Fibroblast of lung (primary cell): ENCODE results near the gene MNT.

ENCODE experiments used
- EZH2 ChIP-seq: IDR thresholded peaks from 2 replicates; pipeline ENCODE4 v1.5.1; 2012; ENCODE audit warnings: low read length, control low read depth, mild to moderate bottlenecking; ENCODE audit errors: missing control alignments
- TF ChIP-seq, protein P1 (sequence below), 2 donors: IDR thresholded peaks in 1 of 2; conservative IDR thresholded peaks in 1 of 2; 1 replicate in 1 of 2; 2 replicates in 1 of 2; pipeline ENCODE4 v1.5.1; 2011 to 2012; ENCODE audit warnings: low read length in 2 of 2, control low read depth in 1 of 2, inconsistent platforms in 1 of 2, low read depth in 1 of 2, mild to moderate bottlenecking in 1 of 2

DNA sequence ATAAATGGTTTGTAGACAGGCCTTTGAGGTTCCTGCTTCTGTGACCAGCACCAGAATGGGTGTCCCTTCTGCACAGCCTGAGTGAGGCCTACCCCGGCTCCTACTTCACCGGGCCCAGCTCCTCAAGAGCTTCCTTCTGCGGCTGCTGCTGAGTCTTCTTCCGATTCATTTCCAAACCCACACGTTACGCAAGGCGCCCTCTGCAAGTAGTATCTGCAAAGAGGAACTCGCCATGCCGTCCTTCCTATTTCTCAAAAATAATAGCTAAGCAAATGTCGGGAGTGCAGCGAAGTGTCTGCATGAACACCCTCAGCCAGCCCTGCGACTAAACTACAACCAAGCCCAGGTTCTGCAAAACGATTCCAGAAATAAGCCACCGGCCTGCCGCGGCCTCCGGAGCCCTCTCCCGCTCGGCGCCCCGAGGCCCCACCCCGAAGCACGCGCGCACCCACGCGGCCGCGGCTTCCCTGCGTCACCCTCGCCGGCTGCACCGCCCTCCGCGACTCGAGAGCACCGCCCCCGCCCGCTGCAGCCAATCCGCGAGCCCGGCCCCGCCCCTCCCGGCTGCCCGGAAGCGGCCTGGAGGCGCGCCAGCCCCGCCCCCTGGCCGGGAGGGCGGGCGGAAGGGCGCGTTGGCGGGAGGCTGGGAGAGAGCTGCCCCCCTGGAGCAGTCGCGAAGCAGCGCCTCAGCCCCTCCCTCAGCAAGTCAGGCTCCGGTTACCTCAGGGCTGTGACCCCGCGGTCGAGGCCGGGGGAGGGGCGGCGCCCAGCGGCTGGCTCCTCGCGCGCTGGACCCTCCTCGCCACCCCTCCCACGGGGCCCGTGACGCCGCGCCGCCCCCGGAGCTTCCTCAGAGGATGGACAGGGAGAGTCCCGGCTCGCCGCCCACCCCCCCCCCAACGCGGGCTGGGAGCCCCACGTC, 8.3 kb downstream of the MNT start:
- TF ChIP-seq, protein P1, sequence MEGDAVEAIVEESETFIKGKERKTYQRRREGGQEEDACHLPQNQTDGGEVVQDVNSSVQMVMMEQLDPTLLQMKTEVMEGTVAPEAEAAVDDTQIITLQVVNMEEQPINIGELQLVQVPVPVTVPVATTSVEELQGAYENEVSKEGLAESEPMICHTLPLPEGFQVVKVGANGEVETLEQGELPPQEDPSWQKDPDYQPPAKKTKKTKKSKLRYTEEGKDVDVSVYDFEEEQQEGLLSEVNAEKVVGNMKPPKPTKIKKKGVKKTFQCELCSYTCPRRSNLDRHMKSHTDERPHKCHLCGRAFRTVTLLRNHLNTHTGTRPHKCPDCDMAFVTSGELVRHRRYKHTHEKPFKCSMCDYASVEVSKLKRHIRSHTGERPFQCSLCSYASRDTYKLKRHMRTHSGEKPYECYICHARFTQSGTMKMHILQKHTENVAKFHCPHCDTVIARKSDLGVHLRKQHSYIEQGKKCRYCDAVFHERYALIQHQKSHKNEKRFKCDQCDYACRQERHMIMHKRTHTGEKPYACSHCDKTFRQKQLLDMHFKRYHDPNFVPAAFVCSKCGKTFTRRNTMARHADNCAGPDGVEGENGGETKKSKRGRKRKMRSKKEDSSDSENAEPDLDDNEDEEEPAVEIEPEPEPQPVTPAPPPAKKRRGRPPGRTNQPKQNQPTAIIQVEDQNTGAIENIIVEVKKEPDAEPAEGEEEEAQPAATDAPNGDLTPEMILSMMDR (conservative IDR thresholded peaks at IDR 0.05 in 1 of 2, IDR thresholded peaks at IDR 0.05 in 1 of 2; ENCODE audit: low read depth in 1 of 2, low read length in 2 of 2) = no peak
- no peak for TF ChIP-seq EZH2
